ENCODE measurements around the gene NCKAP5L.
"Not testable (repeated sequence)": the region's sequence is repeated elsewhere in the genome, so short reads cannot be mapped to it uniquely, and the experiment has no call there.

NCKAP5L gene

DNA sequence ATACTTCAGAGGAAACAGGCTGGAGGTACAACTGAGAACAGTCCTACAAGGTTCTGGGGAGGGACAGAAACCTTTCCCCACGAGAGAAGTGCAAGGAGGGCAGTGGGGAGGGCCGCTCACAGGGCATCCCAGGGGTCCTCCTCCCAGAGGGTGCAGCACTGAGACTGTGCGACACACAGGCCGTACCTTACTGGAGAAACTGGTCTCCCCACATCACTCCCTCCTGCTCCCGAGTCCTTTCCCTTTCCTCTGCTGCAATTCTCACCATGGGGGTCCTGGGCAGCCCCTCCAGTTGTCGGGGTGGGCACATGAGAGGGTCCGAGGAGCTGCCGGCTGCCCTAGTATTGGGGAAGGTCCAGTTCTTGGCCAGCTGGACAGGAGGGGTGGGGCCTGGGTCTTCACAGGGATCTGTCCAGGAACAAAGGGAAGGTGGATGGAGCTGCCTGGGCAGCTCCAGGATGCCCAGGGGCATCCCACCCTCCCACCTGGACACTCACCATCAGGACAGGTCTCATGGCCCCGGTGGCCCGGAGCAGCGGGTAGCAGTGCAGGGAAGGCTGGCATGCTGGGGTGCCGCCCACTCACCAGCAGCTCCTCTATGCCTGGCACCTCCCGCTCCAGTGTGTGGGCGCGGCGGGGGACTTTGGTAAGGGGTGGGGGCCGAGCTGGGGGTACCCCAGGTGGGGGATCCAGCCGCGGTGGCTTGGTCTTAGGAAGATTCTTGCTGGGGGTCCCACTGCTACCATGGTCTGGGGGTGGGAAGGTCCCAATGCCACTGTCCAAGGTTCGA is 35.8 kb downstream of the NCKAP5L start:
- intact Hi-C loops (cut with DNase I): no loop called here
- DNase-seq: peak in 14 of 42 donors; percentile 23 to 58 (median 40)

DNA sequence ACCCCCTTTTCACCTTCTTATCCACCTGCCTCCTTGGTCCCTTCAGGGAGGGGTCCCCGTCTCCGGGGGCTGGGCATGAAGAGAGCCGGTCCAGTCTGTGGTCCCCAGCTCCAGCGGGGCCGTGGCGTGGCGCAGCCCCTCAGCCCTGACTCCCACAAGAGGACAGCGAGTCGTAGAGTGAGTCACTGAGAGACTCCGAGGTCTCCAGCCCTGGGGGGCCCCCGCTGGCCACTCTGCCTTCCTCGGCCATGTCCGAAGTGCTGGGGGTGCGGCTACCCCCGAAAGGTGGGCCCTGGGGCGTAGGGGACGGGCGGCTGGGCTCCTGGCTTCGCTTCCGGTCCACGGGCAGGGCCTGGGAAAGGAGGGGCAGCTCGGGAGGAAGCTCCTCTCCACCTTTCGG is 36.5 kb downstream of the NCKAP5L start:
- no peak for DNase-seq
- intact Hi-C loops (cut with DNase I): no loop called here

DNA sequence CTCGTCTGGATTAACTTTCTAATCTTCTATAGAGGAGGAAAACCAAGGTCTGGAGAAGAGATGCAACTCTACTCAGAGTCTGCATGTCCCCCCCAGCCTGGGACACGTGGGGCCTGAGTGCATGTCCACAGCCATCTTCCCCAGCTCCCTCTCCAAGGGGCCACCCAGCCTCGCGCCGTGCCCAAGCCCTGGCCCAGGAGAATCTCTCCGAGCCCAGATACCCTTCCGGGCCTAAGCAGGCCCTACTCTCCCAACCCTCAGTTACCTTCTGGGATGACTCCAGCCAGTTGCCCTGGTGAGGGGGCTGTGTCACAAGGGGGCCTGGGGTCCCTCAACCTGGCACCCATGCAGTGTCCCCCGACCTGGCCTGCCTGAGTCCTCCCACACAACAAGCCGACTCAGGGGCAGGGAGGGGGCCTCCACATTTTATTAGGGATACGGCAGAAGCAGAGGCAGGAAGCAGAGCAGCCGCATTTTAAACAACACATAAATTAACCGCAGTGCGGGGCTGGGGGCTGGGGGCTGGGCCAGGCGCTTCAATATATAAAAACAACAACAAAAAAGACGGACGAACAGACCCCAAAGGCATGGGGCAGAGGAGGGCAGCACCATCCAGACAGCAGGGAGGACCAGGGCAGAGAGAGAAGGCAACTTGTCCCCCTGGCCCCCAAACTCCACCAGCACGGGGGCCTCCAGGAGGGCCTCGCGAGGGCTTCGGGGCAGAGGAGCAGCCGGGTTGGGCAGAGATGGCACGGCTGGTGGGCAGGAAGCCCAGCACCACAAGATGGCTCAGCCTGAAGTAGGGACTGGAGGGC is 37.3 kb downstream of the NCKAP5L start:
- intact Hi-C loops (cut with DNase I): no loop called here
- no peak for DNase-seq

DNA sequence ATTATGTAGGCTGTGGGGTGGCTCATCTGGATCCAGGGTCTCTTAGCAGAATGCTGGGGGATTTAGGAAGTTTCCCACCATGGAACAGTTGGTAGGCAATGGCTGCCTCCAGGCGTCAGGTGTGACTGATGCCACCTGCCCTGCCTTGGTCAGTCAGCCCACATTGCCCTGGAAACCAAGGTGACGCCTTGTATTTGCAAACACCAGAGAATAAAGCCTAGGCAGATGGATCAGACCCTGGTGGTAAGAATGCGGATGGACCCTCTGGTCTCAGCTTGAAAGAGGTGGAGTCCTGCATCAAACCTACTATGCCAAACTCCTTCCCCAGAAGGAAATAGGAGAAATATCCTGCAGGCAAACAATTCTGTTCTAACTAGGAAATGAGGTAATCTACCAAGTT is 38.2 kb downstream of the NCKAP5L start:
- intact Hi-C loops (cut with DNase I): no loop called here
- no peak for DNase-seq

DNA sequence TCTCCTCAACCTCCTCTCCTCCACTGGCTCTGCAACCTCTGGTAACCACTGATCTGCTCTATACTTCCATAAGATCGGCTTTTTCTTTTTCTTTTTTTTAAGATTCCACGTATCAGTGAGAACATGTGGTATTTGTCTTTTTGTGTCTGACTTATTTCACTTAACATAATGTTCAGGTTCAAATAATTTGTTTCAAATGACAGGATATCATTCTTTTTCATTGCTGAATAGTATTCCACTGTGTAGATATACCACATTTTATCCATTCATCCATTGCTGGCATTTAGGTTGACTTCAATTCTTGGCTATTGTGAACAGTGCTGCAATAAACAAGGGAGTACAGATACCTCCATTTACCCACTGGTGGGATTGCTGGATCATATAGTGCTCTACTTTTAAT is 40.5 kb downstream of the NCKAP5L start:
- no peak for DNase-seq
- intact Hi-C loops (cut with DNase I): no loop called here

DNA sequence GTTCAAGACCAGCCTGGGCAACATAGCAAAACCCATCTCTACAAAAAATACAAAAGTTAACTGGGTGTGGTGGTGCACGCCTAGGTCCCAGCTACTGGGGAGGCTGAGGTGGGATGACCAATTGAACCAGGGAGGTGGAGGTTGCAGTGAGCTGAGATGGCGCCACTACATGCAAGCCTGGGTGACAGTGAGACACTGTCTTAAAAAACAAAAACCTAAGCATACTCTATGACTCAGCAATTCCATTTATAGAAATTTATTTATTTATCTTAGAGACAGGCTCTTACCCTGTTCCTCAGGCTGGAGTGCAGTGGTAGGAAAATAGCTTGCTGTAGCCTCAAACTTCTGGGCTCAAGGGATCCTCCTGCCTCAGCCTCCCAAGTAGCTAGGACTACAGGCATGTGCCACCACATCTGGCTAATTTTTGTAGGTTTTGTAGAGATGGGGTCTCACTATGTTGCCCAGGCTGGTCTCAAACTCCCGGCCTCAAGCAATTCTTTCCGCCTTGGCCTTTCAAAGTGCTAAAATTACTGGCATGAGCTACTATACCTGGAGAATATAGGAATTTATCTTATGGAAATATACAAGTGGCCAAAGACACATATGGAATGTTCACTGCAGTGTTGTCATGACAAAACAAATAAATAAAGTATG is 43.3 kb downstream of the NCKAP5L start:
- intact Hi-C loops (cut with DNase I): no loop called here

DNA sequence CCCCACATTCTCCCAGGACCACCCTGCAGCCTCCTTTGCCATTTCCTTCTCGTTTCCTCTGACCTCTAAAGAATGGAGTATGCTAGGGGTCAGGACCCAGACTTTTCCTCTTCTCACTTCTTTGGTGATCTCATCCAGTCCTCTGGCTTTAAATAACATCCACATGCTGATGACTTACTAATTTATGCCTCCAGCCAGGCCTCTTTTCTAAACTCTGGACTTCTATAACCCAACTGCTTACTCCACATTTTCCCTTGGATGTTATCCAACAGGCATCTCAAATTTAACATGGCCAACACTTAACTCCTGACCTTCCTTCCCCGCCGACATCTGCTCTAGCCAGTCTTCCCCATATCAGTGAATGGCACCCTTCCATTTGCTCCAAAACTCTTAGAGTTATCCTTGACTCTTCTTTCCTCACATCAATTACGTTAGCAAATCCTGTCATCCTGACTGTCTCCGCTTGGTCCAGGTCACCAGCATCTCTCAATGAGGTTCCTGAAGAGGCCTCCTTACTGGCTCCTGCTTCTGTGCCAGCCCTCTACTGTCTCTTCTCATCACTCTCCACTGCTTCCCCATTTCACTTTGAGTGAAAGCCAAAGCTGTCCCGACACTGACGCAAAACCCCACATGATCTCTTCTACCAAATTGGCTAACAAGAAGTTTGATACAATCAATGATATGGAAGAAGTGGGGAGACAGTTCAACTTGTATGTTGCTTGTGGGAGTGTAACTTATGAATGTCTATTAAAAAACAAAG is 44.1 kb downstream of the NCKAP5L start:
- intact Hi-C loops (cut with DNase I): no loop called here
- peak in 5 of 42 donors; percentile 16 to 46 (median 19) for DNase-seq

More for the DNA sequence above, 43.3 kb downstream of the NCKAP5L start:
- no peak for DNase-seq

DNA sequence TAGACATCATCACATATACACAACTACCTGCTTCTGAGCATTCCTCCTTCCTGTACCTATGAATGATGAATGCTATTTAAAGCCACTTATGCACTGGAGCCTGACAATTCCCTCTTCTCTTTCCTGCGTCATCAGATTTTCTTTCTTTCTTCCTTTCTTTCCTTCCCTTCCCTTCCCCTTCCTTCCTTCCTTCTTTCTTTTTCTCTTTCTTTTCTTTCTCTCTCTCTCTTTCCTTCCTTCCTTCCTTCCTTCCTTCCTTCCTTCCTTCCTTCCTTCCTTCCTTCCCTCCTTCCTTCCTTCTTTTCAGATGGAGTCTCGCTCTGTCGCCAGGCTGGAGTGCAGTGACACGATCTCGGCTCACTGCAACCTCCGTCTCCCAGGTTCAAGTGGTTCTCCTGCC is 47.3 kb downstream of the NCKAP5L start:
- DNase-seq; intact Hi-C loops (cut with DNase I): not testable (repeated sequence)

DNA sequence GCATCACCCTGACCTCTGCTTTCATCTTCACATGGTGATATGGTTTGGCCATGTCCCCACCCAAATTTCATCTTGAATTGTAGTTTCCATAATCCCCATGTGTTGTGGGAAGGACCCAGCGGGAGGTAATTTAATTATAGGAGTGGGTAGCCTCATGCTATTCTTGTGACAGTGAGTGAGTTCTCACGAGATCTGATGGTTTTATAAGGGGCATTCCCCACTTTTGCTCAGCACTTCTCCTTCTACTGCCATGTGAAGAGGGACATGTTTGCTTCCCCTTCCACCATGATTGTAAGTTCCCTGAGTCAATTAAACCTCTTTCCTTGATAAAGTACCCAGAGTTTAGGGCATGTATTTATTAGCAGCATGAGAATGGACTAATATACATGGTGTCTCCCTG is 48.6 kb downstream of the NCKAP5L start:
- DNase-seq: no peak
- intact Hi-C loops (cut with DNase I): no loop called here

DNA sequence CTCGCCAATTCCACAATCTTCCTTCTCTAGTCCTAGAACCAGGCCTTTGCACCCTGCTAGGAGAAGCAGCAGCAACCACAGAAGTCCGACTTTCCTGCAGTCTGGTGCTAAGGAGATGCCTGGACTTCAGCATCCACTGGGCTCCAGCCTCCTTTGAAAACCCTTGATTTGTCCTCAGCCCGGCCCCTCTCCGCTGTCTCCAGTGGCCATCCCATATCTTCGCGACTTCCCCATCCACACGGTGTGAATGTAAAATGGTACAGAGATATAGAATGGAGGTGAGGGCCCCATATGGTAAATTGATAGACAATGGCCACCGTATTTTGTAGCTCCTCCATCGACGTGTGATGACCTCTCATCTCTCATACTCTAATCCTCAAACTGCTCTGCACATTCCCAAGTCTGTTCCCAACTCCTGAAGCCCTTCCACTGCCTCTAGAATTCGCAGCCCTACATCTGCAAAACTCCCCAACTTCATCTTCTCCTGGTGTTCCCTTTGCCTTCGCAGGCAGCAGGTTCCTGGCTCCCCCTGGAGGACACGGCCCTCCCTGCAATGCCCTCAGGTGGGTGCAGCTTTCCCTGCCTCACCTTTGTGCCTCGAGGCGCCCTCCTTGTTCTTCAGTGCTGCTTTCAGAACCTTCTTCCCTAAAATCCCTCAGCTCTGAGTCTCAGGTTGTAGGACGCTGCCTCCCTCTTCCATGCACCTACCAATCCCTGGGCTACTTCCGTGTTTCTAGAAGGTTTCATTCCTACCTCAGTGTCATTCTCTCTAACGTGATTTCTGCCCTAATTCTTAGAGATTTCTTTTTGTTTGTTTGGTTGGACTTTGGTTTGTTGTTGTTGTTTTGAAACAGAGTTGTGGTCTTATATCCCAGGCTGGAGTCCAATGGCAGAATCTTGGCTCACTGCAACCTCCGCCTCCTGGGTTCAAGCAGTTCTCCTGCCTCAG is 50.1 kb downstream of the NCKAP5L start:
- DNase-seq: peak; percentile 20 to 82 (median 59)
- intact Hi-C loops (cut with DNase I): no loop called here

DNA sequence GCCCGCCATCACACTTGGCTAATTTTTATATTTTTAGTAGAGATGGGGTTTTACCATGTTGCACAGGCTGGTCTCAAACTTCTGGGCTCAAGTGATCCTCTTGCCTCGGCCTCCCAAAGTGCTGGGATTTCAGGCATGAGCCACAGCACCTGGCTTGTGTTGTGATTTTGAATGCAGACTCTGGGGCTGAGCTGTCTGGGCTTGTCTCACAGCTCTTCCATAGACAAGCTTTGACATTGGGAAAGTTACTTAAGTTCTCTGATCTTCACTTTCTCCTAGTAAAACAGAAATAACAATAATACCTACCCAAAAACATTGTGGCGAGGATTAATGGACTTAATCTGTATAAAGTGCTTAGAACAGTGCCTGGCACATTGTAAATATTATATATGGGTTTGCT is 50.9 kb downstream of the NCKAP5L start:
- intact Hi-C loops (cut with DNase I): no loop called here
- no peak for DNase-seq

DNA sequence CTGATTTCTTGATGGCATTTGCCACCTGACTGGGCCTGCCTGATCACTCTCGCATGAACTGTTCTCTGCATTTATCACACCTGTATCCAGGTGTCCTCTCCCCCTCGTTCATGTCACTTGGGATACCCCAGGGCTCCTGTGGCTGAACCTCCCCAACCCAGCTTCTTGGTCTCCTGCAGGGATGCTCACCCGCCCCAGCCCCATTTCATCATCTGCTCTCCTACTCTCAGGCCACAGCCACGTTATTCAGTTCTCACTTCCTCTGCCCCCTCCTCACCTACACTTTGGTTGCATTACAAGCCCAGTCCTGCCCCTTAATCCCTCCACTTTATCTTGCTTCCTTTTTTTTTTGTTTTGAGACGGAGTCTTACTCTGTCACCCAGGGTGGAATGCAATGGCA is 51.4 kb downstream of the NCKAP5L start:
- no peak for DNase-seq
- intact Hi-C loops (cut with DNase I): loop anchor here (1.0 kb wide), 1 partner anchor 62 kb away; no protein-coding TSS in a partner anchor

DNA sequence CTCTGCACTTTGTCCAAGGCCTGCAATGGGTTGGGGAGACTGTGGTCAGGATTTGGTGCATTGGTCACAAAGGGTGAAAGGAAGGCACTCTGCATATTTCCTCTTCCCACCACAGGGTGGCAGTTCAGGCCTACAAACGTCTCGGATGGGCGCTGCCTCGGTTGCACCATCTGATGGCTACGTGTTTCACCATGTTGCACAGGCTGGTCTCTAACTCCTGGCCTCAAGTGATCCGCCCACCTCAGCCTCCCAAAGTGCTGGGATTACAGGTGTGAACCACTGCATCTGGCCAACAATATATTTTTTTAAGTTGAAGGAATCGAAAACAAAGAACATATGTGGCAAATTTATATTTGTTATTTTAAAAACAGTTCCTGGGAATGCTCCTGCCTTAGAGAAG is 51.8 kb downstream of the NCKAP5L start:
- DNase-seq: peak; percentile 41 to 89 (median 76)
- intact Hi-C loops (cut with DNase I): loop anchor here (1.0 kb wide), 1 partner anchor 63 kb away; no protein-coding TSS in a partner anchor

DNA sequence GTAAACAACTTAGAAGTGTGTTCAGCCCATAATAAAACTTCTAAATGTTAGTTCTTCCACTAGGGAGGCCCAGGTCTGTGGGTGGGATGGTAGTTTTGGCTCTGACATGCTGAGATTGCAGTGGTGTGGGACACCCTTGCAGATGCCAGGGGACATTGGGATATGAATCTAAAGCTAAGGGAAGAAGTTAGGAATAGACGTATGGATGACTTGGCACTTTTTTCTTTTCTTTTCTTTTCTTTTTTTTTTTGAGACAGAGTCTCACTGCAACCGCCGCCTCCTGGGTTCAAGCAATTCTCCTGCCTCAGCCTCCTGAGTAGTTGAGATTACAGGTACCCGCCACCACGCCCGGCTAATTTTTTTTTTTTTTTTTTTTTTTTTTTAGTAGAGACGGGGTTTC is 55.1 kb downstream of the NCKAP5L start:
- DNase-seq; intact Hi-C loops (cut with DNase I): not testable (repeated sequence)

DNA sequence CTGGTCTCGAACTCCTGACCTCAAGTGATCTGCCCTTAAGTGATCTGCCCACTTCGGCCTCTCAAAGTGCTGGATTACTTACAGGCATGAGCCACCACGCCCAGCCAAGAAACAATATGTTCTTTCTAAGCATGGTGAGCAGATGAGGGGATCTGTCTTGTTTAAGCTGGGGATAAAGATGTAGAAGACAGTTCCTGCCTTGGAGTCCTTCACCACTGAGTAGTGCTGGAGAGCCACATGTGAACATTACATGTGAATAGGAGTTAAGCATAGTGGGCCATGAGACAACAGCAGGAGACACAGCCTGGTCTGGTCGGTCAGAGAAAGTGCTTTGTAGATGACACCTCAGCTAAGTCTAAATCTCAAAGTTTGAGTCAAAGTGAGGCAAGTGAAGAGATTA is 60.9 kb downstream of the NCKAP5L start:
- intact Hi-C loops (cut with DNase I): no loop called here

DNA sequence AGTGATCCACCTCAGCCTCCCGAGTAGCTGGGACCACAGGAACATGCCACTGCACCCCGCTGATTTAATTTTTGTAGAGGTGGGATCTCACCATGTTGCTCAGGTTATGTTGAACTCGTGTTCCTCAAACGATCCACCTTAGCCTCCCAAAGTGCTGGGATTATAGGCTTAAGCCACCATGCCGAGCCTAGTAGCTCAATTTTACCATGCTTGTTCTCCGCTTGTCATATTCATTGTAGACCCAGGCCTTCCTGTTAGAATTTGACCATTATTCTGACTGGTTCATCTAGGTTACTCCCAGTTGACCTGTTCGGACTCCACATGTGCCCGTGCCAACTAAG is 62.1 kb downstream of the NCKAP5L start:
- intact Hi-C loops (cut with DNase I): no loop called here
- DNase-seq: no peak

More for the DNA sequence above, 60.9 kb downstream of the NCKAP5L start:
- DNase-seq: no peak

DNA sequence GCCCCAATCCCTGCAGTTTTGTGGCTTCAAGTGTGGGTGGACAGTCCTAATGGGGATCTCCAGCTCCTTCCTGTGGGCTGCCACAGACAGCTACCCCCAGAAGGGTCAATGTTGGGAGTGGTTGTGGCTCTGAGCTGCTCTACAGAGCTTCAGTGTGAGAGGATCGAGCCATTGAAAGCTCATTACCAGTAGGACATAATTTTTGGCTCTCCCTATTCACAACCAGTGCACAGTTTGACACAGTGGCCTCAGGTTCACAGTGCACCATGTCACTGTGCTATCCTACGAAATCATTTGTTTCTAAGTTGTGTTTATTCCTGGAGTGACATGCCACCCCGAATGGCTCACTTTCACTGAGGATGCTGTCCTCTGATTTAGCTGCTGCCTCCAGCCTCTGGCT is 64.1 kb downstream of the NCKAP5L start:
- DNase-seq: no peak
- intact Hi-C loops (cut with DNase I): no loop called here

DNA sequence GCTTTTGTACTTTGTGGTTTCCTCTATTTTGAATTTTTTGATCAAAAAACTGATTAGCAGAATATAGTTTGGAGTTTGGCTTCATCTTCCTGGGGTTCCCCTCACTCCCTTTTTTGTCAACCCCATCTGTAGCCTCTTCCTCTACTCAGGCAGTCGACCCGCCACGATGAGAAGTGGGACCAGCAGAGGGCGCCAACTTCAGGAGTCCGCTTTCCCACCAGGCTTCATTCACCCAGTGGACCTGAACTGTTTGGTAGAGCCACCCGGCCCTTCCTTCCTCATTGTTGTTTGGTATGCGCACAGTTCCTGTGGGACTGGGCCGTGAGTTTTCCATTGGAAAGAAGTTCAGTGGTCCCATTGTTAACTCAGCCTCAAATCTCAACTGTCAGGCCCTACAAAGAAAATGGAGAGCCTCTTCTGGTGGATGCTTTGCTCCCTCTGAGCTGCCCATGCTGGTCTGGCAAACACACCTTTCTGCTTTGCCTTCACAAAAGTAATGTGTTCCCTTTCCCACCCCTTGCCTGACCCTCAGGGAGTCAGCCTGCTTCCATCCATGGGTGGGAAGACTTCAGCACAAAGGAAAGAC is 65.1 kb downstream of the NCKAP5L start:
- intact Hi-C loops (cut with DNase I): no loop called here
- DNase-seq: peak; percentile 42 to 89 (median 73)

All from head of caudate nucleus (tissue), 42 donors.